IMR-90 (cell line): ENCODE measurements around the gene C16orf90. TPM values are rescaled to one million over a fixed set of nuclear protein-coding genes. Genes with fewer than 3 reads are reported as not detected.

Source experiments
- ATAC-seq: fragments of 200-7000 bp; cut with Tn5 transposase; 2 replicates; pipeline ENCODE4 v1.9.1; 2020; ENCODE audit warnings: low read depth, mild to moderate bottlenecking, moderate library complexity
- BruUV-seq: library from RNA; stranded (reverse); fragments of 400-500 nt; replicated peaks from 2 replicates; lab custom pipeline; 2021; lab: Mats Ljungman, UMichigan
- CTCF ChIA-PET: fragments of 300-600 bp; formaldehyde crosslinking; extraction: SDS; loops from one replicate; lab custom pipeline; 2021; ENCODE audit warnings: antibody characterized with exemption; lab: Yijun Ruan, JAX
- POLR2A ChIA-PET: fragments of 300-600 bp; sonication (Branson Sonifier 250); formaldehyde crosslinking; loops from one replicate; lab custom pipeline; 2022; ENCODE audit warnings: antibody characterized with exemption; ENCODE audit not compliant: unreplicated experiment; lab: Charles Lee
- DNase-seq: peaks from one replicate; pipeline ENCODE4 v3.0.0; 2013
- H2AFZ ChIP-seq: replicated peaks from 2 replicates; pipeline ENCODE3; 2013; ENCODE audit warnings: low read length, mild to moderate bottlenecking; ENCODE audit not compliant: poor library complexity
- H2AK5ac ChIP-seq: 2 replicates; pipeline ENCODE4 v1.6.1; 2013; ENCODE audit warnings: low read depth, low read length, inconsistent platforms
- H2AK9ac ChIP-seq: replicated peaks from 2 replicates; pipeline ENCODE3; 2013; ENCODE audit warnings: mild to moderate bottlenecking, low read depth, low read length, moderate library complexity; ENCODE audit not compliant: poor library complexity
- H2BK120ac ChIP-seq: 2 replicates; pipeline ENCODE4 v1.6.1; 2013; ENCODE audit warnings: low read depth, low read length, inconsistent platforms
- H2BK15ac ChIP-seq: 3 replicates; pipeline ENCODE4 v1.6.1; 2013; ENCODE audit warnings: low read depth, low read length, inconsistent platforms
- H2BK20ac ChIP-seq: 2 replicates; pipeline ENCODE4 v1.6.1; 2013; ENCODE audit warnings: low read depth, mild to moderate bottlenecking, inconsistent platforms, low read length, moderate library complexity
- H2BK5ac ChIP-seq: 2 replicates; pipeline ENCODE4 v1.6.1; 2013; ENCODE audit warnings: mild to moderate bottlenecking, low read depth, low read length, inconsistent platforms; ENCODE audit not compliant: poor library complexity, severe bottlenecking
- H3K14ac ChIP-seq: replicated peaks from 2 replicates; pipeline ENCODE4 v1.6.1; 2013; ENCODE audit warnings: low read depth, low read length, inconsistent platforms
- H3K18ac ChIP-seq: 2 replicates; pipeline ENCODE4 v1.6.1; 2013; ENCODE audit warnings: low read depth, low read length, control low read depth
- H3K23ac ChIP-seq: 2 replicates; pipeline ENCODE4 v1.6.1; 2013; ENCODE audit warnings: low read depth, low read length, inconsistent platforms
- H3K27ac ChIP-seq: 2 replicates; pipeline ENCODE4 v1.5.1; 2013; ENCODE audit warnings: mild to moderate bottlenecking, control low read depth, low read length; ENCODE audit not compliant: insufficient read depth
- H3K27me3 ChIP-seq: 2 replicates; pipeline ENCODE4 v1.6.1; 2013; ENCODE audit warnings: low read length; ENCODE audit not compliant: control insufficient read depth, insufficient read depth
- H3K36me3 ChIP-seq: 2 replicates; pipeline ENCODE4 v1.6.1; 2013; ENCODE audit warnings: low read length, mixed read lengths; ENCODE audit not compliant: control insufficient read depth, insufficient read depth
- H3K4ac ChIP-seq: 2 replicates; pipeline ENCODE4 v1.6.1; 2013; ENCODE audit warnings: low read depth, low read length, inconsistent platforms
- H3K4me1 ChIP-seq: 2 replicates; pipeline ENCODE4 v1.6.1; 2013; ENCODE audit warnings: low read length, mixed read lengths; ENCODE audit not compliant: control insufficient read depth, insufficient read depth
- H3K4me2 ChIP-seq: 2 replicates; pipeline ENCODE4 v1.6.1; 2013; ENCODE audit warnings: low read depth, mild to moderate bottlenecking, control low read depth, low read length, moderate library complexity
- H3K4me3 ChIP-seq: 2 replicates; pipeline ENCODE4 v1.5.1; 2013; ENCODE audit warnings: low read depth, mild to moderate bottlenecking, control low read depth, low read length, moderate library complexity; ENCODE audit not compliant: insufficient read depth
- H3K56ac ChIP-seq: 2 replicates; pipeline ENCODE4 v1.6.1; 2013; ENCODE audit warnings: low read length, inconsistent platforms; ENCODE audit not compliant: insufficient read depth; ENCODE audit errors: extremely low read depth
- H3K79me1 ChIP-seq, 2 experiments: 2 replicates each; pipeline ENCODE4 v1.6.1; 2013; ENCODE audit warnings: low read length in 2 of 2, inconsistent platforms in 1 of 2, low read depth in 1 of 2
- H3K9ac ChIP-seq: 2 replicates; pipeline ENCODE4 v1.6.1; 2013; ENCODE audit warnings: low read depth, low read length, control low read depth
- H3K9me1 ChIP-seq: 2 replicates; pipeline ENCODE4 v1.6.1; 2013; ENCODE audit warnings: low read length, inconsistent platforms; ENCODE audit not compliant: insufficient read depth
- H3K9me3 ChIP-seq: 2 replicates; pipeline ENCODE4 v1.6.1; 2013; ENCODE audit warnings: low read length; ENCODE audit not compliant: control insufficient read depth, insufficient read depth
- H4K20me1 ChIP-seq: 2 replicates; pipeline ENCODE4 v1.6.1; 2013; ENCODE audit warnings: low read length, inconsistent platforms; ENCODE audit not compliant: insufficient read depth
- H4K5ac ChIP-seq: 2 replicates; pipeline ENCODE4 v1.6.1; 2013; ENCODE audit warnings: mild to moderate bottlenecking, low read depth, low read length, control low read depth
- H4K8ac ChIP-seq, 2 experiments: 2 replicates each; pipeline ENCODE4 v1.6.1; 2013; ENCODE audit warnings: low read depth in 2 of 2, low read length in 2 of 2, control low read depth in 1 of 2, inconsistent platforms in 1 of 2
- H4K91ac ChIP-seq: 2 replicates; pipeline ENCODE4 v1.6.1; 2013; ENCODE audit warnings: low read depth, low read length, inconsistent platforms; ENCODE audit not compliant: insufficient read depth
- BHLHE40 ChIP-seq: fragments of 150-350 bp; IDR thresholded peaks from 2 replicates; pipeline ENCODE4 v1.6.1; 2016; ENCODE audit warnings: mild to moderate bottlenecking, low read depth, low read length
- CEBPB ChIP-seq: IDR thresholded peaks from 2 replicates; pipeline ENCODE4 v1.6.1; 2012; ENCODE audit warnings: low read depth, low read length, improper control_type of control experiment
- CHD1 ChIP-seq: IDR thresholded peaks from 2 replicates; pipeline ENCODE4 v1.6.1; 2012; ENCODE audit warnings: low read depth, low read length, improper control_type of control experiment
- CTCF ChIP-seq: conservative IDR thresholded peaks from 2 replicates; pipeline ENCODE4 v1.5.1; 2012; ENCODE audit warnings: mild to moderate bottlenecking, low read depth, low read length, improper control_type of control experiment
- ELK1 ChIP-seq: fragments of 150-350 bp; IDR thresholded peaks from 2 replicates; pipeline ENCODE4 v1.6.1; 2016; ENCODE audit warnings: low read depth, mild to moderate bottlenecking, low read length, moderate library complexity, borderline replicate concordance
- FOS ChIP-seq: fragments of 150-350 bp; IDR thresholded peaks from 2 replicates; pipeline ENCODE4 v1.6.1; 2016; ENCODE audit warnings: low read depth, low read length
- MAFK ChIP-seq: IDR thresholded peaks from 2 replicates; pipeline ENCODE4 v1.6.1; 2012; ENCODE audit warnings: low read depth, low read length, improper control_type of control experiment
- MAZ ChIP-seq: IDR thresholded peaks from 2 replicates; pipeline ENCODE4 v1.6.1; 2012; ENCODE audit warnings: low read depth, mild to moderate bottlenecking, low read length, improper control_type of control experiment, moderate library complexity, borderline replicate concordance
- MXI1 ChIP-seq: IDR thresholded peaks from 2 replicates; pipeline ENCODE4 v1.6.1; 2012; ENCODE audit warnings: low read depth, mild to moderate bottlenecking, low read length, moderate library complexity, borderline replicate concordance
- NFE2L2 ChIP-seq: fragments of 150-350 bp; IDR thresholded peaks from 2 replicates; pipeline ENCODE4 v1.6.1; 2016; ENCODE audit warnings: low read depth, mild to moderate bottlenecking, low read length
- POLR2A ChIP-seq: IDR thresholded peaks from 2 replicates; pipeline ENCODE4 v1.6.1; 2012; ENCODE audit warnings: mild to moderate bottlenecking, low read depth, low read length
- RAD21 ChIP-seq: IDR thresholded peaks from 2 replicates; pipeline ENCODE4 v1.6.1; 2012; ENCODE audit warnings: low read length, improper control_type of control experiment
- RCOR1 ChIP-seq: IDR thresholded peaks from 2 replicates; pipeline ENCODE4 v1.6.1; 2012; ENCODE audit warnings: mild to moderate bottlenecking, low read length, improper control_type of control experiment; ENCODE audit not compliant: insufficient replicate concordance
- RFX5 ChIP-seq: IDR thresholded peaks from 2 replicates; pipeline ENCODE4 v1.8.0; 2012; ENCODE audit warnings: low read depth, mild to moderate bottlenecking, low read length, moderate library complexity
- SMC3 ChIP-seq: fragments of 150-350 bp; IDR thresholded peaks from 2 replicates; pipeline ENCODE4 v1.6.1; 2016; ENCODE audit warnings: low read depth, mild to moderate bottlenecking, antibody characterized with exemption, low read length, moderate library complexity
- USF2 ChIP-seq: fragments of 150-350 bp; IDR thresholded peaks from 2 replicates; pipeline ENCODE4 v1.6.1; 2017; ENCODE audit warnings: mild to moderate bottlenecking, antibody characterized with exemption, low read length, low read depth
- WGBS, 2 experiments: methylation state at CpG; one replicate each; pipeline versions ENCODE4 v1.1.5 to v1.1.7; 2013; ENCODE audit warnings: missing lambda C conversion rate in 2 of 2; ENCODE audit not compliant: insufficient read length in 1 of 2; ENCODE audit errors: extremely low coverage in 2 of 2; 5-methylcytosine and 5-hydroxymethylcytosine counted together
- dilution Hi-C: fragments of 300-500 bp; cut with HindIII; formaldehyde crosslinking; loops from one replicate; pipeline ENCODE4 v1.14.3; 2018; ENCODE audit warnings: low sequenced_read_pairs; ENCODE audit not compliant: unreplicated experiment
- in situ Hi-C: fragments of 300-500 bp; cut with MboI; formaldehyde crosslinking; loops from 3 replicates; pipeline ENCODE4 v1.14.3; 2019; ENCODE audit warnings: low sequenced_read_pairs, inconsistent platforms, mixed read lengths
- intact Hi-C: fragments of 100-400 bp; cut with micrococcal nuclease; formaldehyde crosslinking; loops from 2 replicates; pipeline ENCODE4 v1.10.0; 2022
- polyA plus RNA-seq, 3 experiments: library from polyadenylated mRNA; depleted of rRNA; stranded (reverse); fragments of >200 nt; gene quantifications; 2 replicates each; pipeline ENCODE4 v1.2.3, GENCODE V29; 2012; ENCODE audit warnings: low replicate concordance in 1 of 3
- total RNA-seq: library from RNA; depleted of rRNA; stranded (reverse); fragments of >200 nt; gene quantifications from 2 replicates; pipeline ENCODE4 v1.2.3, GENCODE V29; 2012

C16orf90 gene
- total and polyA plus RNA-seq, 2 of the 4 experiments (the other 2 are of a cell fraction) = not detected

DNA sequence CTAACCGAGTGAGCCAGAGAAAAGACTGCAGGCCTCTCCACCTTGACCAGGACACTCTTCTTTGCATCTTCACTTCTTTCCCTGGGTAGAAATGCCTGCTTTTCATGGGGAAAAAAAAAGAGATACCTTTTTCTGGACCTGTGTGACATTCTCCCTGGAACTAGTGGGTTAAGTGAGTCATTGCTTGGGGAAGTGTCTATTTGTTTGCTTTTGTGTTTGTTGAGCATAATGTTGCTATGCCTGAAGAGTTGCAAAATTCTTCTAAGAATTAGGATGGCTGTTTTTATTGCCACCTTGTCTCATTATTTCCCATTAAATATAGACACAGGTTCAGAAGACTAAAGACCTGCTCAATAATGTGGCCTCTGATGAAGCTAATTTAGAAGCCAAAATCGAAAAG lies 24.3 kb upstream of the C16orf90 start:
- Histone ChIP-seq H3K18ac (no peak overlapping the region), H3K4me1 (peaks cover 4% of the 10 kb centered on the region), H2AK5ac (no peak overlapping the region), H2AFZ (no peak overlapping the region), H4K91ac (no peak overlapping the region), H3K4me3 (no peak overlapping the region), H4K5ac (no peak overlapping the region), H3K23ac (no peak overlapping the region), H2BK15ac (no peak overlapping the region), H3K79me1 (peaks cover 0 to 3% of the 10 kb centered on the region in 2 experiments; a peak in 1 of 4 replicates), H3K4me2 (no peak overlapping the region), H3K36me3 (peaks cover 36% of the 10 kb centered on the region), H3K56ac (no peak overlapping the region), H3K14ac (no peak overlapping the region), H3K27ac (no peak overlapping the region), H3K4ac (no peak overlapping the region), H3K9me1 (peaks cover 3% of the 10 kb centered on the region), H4K8ac (no peak overlapping the region), H2BK5ac (no peak overlapping the region), H4K20me1 (0 out of 2 replicates have a peak, but pooled peaks cover under 1% of the 10 kb centered on the region), H2AK9ac (no peak overlapping the region), H3K9ac (no peak overlapping the region), H2BK120ac (no peak overlapping the region), H2BK20ac (no peak overlapping the region), H3K27me3 (no peaks in the 10 kb centered on the region), H3K9me3 (no peaks in the 10 kb centered on the region)
- ATAC-seq = no peak
- dilution Hi-C loops = no loop called here
- no peak for TF ChIP-seq RCOR1
- TF ChIP-seq ELK1 = no peak
- no peak for TF ChIP-seq MAZ
- TF ChIP-seq RAD21 = no peak
- TF ChIP-seq SMC3 = no peak
- no peak for TF ChIP-seq MXI1
- no peak for TF ChIP-seq BHLHE40
- TF ChIP-seq USF2 = no peak
- TF ChIP-seq NFE2L2 = no peak
- no peak for TF ChIP-seq CEBPB
- no peak for TF ChIP-seq FOS
- no peak for TF ChIP-seq MAFK
- no peak for TF ChIP-seq CHD1
- TF ChIP-seq POLR2A = no peak
- no peak for TF ChIP-seq CTCF
- no peak for TF ChIP-seq RFX5
- CTCF ChIA-PET = no interaction called here
- intact Hi-C loops = no loop called here
- WGBS, 2 experiments = 100% methylated on average over 1 of the region's 2 CpGs; no CpG with 5 or more reads in 1 of the 2 experiments
- no TSS peak for BruUV-seq
- in situ Hi-C loops = no loop called here
- POLR2A ChIA-PET = no interaction called here
- no peak for DNase-seq
